HepG2 (cell line): Measurements from ENCODE around the gene EMC9. TPM values are rescaled to one million over a fixed set of nuclear protein-coding genes. Genes with fewer than 3 reads are reported as not detected.

Experiments
- AHDC1 ChIP-seq: sonication (generic); formaldehyde crosslinking; IDR thresholded peaks from 2 replicates; pipeline ENCODE4 v1.5.1; 2020; ENCODE audit warnings: mild to moderate bottlenecking, missing genetic modification reagents, borderline replicate concordance
- CREB1 ChIP-seq, 2 experiments: fragments of 450-650 bp in 1 of 2; IDR thresholded peaks; 2 replicates each; pipeline ENCODE4 v1.6.1; 2016 to 2017; ENCODE audit warnings: control low read depth in 1 of 2, mild to moderate bottlenecking in 1 of 2, missing compliant biosample characterization in 1 of 2, missing genetic modification characterization in 1 of 2
- EP300 ChIP-seq, 3 experiments: sonication (generic) in 1 of 3; formaldehyde crosslinking in 1 of 3; IDR thresholded peaks; 2 replicates each; pipeline versions ENCODE4 v1.5.1 to v1.6.1; 2011 to 2020; ENCODE audit warnings: low read depth in 2 of 3, low read length in 2 of 3, borderline replicate concordance in 1 of 3, improper control_type of control experiment in 1 of 3, mild to moderate bottlenecking in 1 of 3, missing genetic modification reagents in 1 of 3, moderate library complexity in 1 of 3
- GFI1 ChIP-seq: sonication (generic); formaldehyde crosslinking; IDR thresholded peaks from 2 replicates; pipeline ENCODE4 v1.5.0; 2020; ENCODE audit warnings: missing genetic modification reagents, mild to moderate bottlenecking, borderline replicate concordance
- MAX ChIP-seq: IDR thresholded peaks from 2 replicates; pipeline ENCODE4 v1.6.1; 2012; ENCODE audit warnings: inconsistent platforms
- TCF12 ChIP-seq, 2 experiments: fragments of 450-650 bp in 1 of 2; sonication (generic) in 1 of 2; formaldehyde crosslinking in 1 of 2; IDR thresholded peaks; 2 replicates each; pipeline versions ENCODE4 v1.6.1 to v1.8.0; 2017 to 2022; ENCODE audit warnings: antibody characterized with exemption in 1 of 2, mild to moderate bottlenecking in 1 of 2, missing genetic modification reagents in 1 of 2, moderate library complexity in 1 of 2
- ZBTB10 ChIP-seq: sonication (generic); formaldehyde crosslinking; IDR thresholded peaks from 2 replicates; pipeline ENCODE4 v1.4.0; 2020; ENCODE audit warnings: missing genetic modification reagents, borderline replicate concordance
- ZBTB8A ChIP-seq: sonication (generic); formaldehyde crosslinking; IDR thresholded peaks from 2 replicates; pipeline ENCODE4 v1.4.0; 2020; ENCODE audit warnings: mild to moderate bottlenecking, low read depth, missing genetic modification reagents, borderline replicate concordance
- ZNF549 ChIP-seq: sonication (generic); formaldehyde crosslinking; IDR thresholded peaks from 2 replicates; pipeline ENCODE4 v1.5.0; 2020; ENCODE audit warnings: missing genetic modification reagents
- ZNF598 ChIP-seq: sonication (generic); formaldehyde crosslinking; IDR thresholded peaks from 2 replicates; pipeline ENCODE4 v1.5.1; 2020; ENCODE audit warnings: mild to moderate bottlenecking, missing genetic modification reagents, borderline replicate concordance
- polyA plus RNA-seq, 8 experiments: library from polyadenylated mRNA; depleted of rRNA in 3 of 8; stranded (reverse) in 7 of 8; unstranded in 1 of 8; fragments of >200 nt; fragmentation: Illumina TruSeq in 4 of 8; extraction: Trizol in 4 of 8; gene quantifications; 2 replicates each; pipeline versions ENCODE4 v1.2.1 to v1.2.3, GENCODE V29; 2011 to 2016; ENCODE audit warnings: low read depth in 4 of 8, missing spikeins in 1 of 8, mixed read lengths in 1 of 8; ENCODE audit not compliant: insufficient read depth in 1 of 8
- total RNA-seq, 5 experiments: library from RNA; depleted of rRNA; stranded (reverse); fragments of >200 nt; fragmentation: Illumina TruSeq; extraction: Trizol; gene quantifications; 2 replicates each; pipeline ENCODE4 v1.2.3, GENCODE V29; 2016; ENCODE audit warnings: low read depth in 1 of 5
- TF ChIP-seq, protein P1 (sequence below): sonication (generic); formaldehyde crosslinking; IDR thresholded peaks from 2 replicates; pipeline ENCODE4 v1.4.0; 2020; ENCODE audit warnings: missing genetic modification reagents, borderline replicate concordance
- TF ChIP-seq, protein P2 (sequence below): sonication (generic); formaldehyde crosslinking; IDR thresholded peaks from 2 replicates; pipeline ENCODE4 v1.8.0; 2022; ENCODE audit warnings: missing genetic modification reagents, mild to moderate bottlenecking, borderline replicate concordance

The EMC9 gene
- total and polyA plus RNA-seq, 2 of the 13 experiments (the other 11 are each of a cell fraction or from before 2014, with no cell fraction given) = 60.5 to 78.7 TPM

- TF ChIP-seq CREB1 (IDR thresholded peaks at IDR 0.05) = peak; percentile 99
- TF ChIP-seq CREB1 (CRISPR knock-in tag; IDR thresholded peaks at IDR 0.05) = no peak
- TF ChIP-seq GFI1 (CRISPR knock-in tag) = peak; percentile 90
- TF ChIP-seq ZBTB10 = peak; percentile 35; the same call in 1 of the 2 replicates
- TF ChIP-seq TCF12 (IDR thresholded peaks at IDR 0.05) = no peak
- peak; percentile 92; the same call in 1 of the 2 replicates for TF ChIP-seq TCF12 (CRISPR knock-in tag; IDR thresholded peaks at IDR 0.05)
- TF ChIP-seq ZBTB8A (CRISPR knock-in tag) = no peak
- peak in 1 of 2 experiments; percentile 77; a peak in 2 of 4 replicates for TF ChIP-seq EP300 (IDR thresholded peaks at IDR 0.05; ENCODE audit: low read depth in 2 of 2, low read length in 2 of 2)
- TF ChIP-seq EP300 (CRISPR knock-in tag; IDR thresholded peaks at IDR 0.05; ENCODE audit: borderline replicate concordance) = peak; percentile 82
- TF ChIP-seq, protein P1, sequence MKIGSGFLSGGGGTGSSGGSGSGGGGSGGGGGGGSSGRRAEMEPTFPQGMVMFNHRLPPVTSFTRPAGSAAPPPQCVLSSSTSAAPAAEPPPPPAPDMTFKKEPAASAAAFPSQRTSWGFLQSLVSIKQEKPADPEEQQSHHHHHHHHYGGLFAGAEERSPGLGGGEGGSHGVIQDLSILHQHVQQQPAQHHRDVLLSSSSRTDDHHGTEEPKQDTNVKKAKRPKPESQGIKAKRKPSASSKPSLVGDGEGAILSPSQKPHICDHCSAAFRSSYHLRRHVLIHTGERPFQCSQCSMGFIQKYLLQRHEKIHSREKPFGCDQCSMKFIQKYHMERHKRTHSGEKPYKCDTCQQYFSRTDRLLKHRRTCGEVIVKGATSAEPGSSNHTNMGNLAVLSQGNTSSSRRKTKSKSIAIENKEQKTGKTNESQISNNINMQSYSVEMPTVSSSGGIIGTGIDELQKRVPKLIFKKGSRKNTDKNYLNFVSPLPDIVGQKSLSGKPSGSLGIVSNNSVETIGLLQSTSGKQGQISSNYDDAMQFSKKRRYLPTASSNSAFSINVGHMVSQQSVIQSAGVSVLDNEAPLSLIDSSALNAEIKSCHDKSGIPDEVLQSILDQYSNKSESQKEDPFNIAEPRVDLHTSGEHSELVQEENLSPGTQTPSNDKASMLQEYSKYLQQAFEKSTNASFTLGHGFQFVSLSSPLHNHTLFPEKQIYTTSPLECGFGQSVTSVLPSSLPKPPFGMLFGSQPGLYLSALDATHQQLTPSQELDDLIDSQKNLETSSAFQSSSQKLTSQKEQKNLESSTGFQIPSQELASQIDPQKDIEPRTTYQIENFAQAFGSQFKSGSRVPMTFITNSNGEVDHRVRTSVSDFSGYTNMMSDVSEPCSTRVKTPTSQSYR (CRISPR knock-in tag) = peak; percentile 82
- TF ChIP-seq ZNF549 = no peak
- TF ChIP-seq AHDC1 (CRISPR knock-in tag) = no peak
- TF ChIP-seq MAX = no peak
- TF ChIP-seq, protein P2, sequence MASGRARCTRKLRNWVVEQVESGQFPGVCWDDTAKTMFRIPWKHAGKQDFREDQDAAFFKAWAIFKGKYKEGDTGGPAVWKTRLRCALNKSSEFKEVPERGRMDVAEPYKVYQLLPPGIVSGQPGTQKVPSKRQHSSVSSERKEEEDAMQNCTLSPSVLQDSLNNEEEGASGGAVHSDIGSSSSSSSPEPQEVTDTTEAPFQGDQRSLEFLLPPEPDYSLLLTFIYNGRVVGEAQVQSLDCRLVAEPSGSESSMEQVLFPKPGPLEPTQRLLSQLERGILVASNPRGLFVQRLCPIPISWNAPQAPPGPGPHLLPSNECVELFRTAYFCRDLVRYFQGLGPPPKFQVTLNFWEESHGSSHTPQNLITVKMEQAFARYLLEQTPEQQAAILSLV (CRISPR knock-in tag) = peak; percentile 99
- peak; percentile 100 for TF ChIP-seq ZNF598 (CRISPR knock-in tag)
These were observed 26.6 kb downstream of the EMC9 start, which contains the start of the genes DCAF11 and NRL (continued) for GRCh38 chr14:24114532-24115421.
